Activated T-cell treated with anti-CD3 and anti-CD28 coated beads for 1 hour (primary cell): Measurements from ENCODE around the gene MT3.
A peak's percentile ranks its signal among the peaks of the same experiment; 100 is the strongest.
"Not testable (repeated sequence)": the region's sequence is repeated elsewhere in the genome, so short reads cannot be mapped to it uniquely, and the experiment has no call there.

Experiments
- DNase-seq: peaks from one replicate; pipeline ENCODE4 v3.0.0-alpha.2; 2020; ENCODE audit warnings: low read depth

The MT3 gene

GRCh38 chr16:56580391-56581048 lies 8.8 kb upstream of the MT3 start:
- no peak for DNase-seq

- not testable (repeated sequence) for DNase-seq
Measured at GRCh38 chr16:56582911-56583310, 6.4 kb upstream of the MT3 start.

GRCh38 chr16:56583351-56584168 lies 5.8 kb upstream of the MT3 start:
- DNase-seq = no peak

- no peak for DNase-seq
Measured at GRCh38 chr16:56584276-56584675, 5.1 kb upstream of the MT3 start.

- DNase-seq = no peak
Measured at GRCh38 chr16:56588781-56589140, 567 bp upstream of the MT3 start.

GRCh38 chr16:56591377-56592060 lies 2.2 kb downstream of the MT3 start:
- no peak for DNase-seq

GRCh38 chr16:56593573-56594291 lies 4.4 kb downstream of the MT3 start:
- no peak for DNase-seq

GRCh38 chr16:56594292-56594619 lies 4.9 kb downstream of the MT3 start:
- no peak for DNase-seq

- peak; percentile 17 for DNase-seq
Measured at GRCh38 chr16:56600398-56600999, 11.2 kb downstream of the MT3 start.

- no peak for DNase-seq
Measured at GRCh38 chr16:56601325-56601724, 12.0 kb downstream of the MT3 start.

GRCh38 chr16:56603589-56603988 lies 14.3 kb downstream of the MT3 start:
- no peak for DNase-seq

- no peak for DNase-seq
Measured at GRCh38 chr16:56604966-56605365, 15.6 kb downstream of the MT3 start.

- no peak for DNase-seq
Measured at GRCh38 chr16:56605475-56605874, 16.1 kb downstream of the MT3 start.

GRCh38 chr16:56606071-56606475 lies 16.7 kb downstream of the MT3 start:
- DNase-seq = no peak

GRCh38 chr16:56606476-56607108 lies 17.3 kb downstream of the MT3 start:
- DNase-seq = no peak

- no peak for DNase-seq
Measured at GRCh38 chr16:56607109-56607618, 17.8 kb downstream of the MT3 start.

GRCh38 chr16:56607675-56608042 lies 18.3 kb downstream of the MT3 start:
- no peak for DNase-seq

GRCh38 chr16:56608043-56608875 lies 18.9 kb downstream of the MT3 start, which contains the start of gene MT2A:
TSS of gene MT2A (plus strand) at chr16:56608584. CDS start at chr16:56608656, 72 bp downstream.
- peak; percentile 80 for DNase-seq

- no peak for DNase-seq
Measured at GRCh38 chr16:56608876-56609462, 19.6 kb downstream of the MT3 start.

- peak; percentile 59 for DNase-seq
Measured at GRCh38 chr16:56609463-56609921, 20.2 kb downstream of the MT3 start.
